Activated CD8-positive, alpha-beta memory T cell treated with anti-CD3 and anti-CD28 coated beads, Interleukin-2, amount 50 U/mL, for 4 hours (primary cell): ENCODE results near the gene MAP3K9.

Experiments used
- DNase-seq: peaks from one replicate; pipeline ENCODE4 v3.0.0-alpha.2; 2020

The MAP3K9 gene

DNA sequence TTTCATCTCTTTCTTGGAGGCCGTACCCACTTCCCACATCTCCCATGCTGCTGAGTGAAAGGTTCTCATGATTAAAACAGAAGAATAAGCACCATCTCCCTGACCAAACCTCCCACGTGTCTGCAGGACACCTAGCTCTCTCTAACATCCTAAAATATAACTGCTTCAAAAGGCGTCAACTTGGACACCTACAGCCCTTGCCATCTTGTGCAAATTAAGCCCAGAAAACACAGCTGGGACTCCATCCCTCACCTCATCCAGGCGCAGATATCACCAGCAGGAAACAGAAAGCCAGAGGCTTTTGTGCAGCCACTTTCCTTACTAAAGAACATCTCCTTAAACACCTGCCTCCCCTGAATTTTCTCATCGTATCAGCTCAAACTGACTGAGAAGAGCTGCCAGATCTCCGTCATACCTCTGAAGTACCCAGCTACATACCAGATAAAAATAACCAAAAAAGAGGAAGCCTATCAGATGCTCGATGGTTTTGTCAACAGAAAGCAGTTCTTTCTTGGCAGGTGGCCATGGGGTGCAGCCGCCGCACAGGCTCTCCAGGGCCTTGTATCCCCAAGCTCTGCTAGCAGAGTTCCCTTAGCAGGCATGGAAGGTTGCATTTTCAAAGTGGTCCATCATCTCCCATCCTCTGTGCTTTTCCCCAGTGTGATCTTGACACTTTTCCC, 28.8 kb downstream of the MAP3K9 start:
- DNase-seq = no peak

DNA sequence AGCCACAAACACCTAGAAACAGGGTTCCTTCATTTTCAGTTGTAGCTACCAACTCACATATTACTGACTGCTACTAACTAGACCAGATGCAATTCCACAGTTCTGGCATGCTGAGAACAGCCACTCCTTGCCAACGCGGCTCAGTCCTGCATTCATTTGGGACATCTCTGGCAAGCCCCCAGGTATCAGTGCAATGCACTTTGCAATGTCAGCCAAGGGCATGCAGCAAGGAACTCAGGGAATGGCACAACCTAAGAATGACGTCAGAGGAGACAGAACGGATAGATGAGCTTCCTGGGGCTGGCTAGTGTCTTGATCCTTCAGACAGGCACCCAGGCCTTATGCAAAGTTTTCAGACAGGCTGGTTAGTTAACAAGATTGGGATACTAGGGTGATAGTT, 29.6 kb downstream of the MAP3K9 start:
- no peak for DNase-seq

DNA sequence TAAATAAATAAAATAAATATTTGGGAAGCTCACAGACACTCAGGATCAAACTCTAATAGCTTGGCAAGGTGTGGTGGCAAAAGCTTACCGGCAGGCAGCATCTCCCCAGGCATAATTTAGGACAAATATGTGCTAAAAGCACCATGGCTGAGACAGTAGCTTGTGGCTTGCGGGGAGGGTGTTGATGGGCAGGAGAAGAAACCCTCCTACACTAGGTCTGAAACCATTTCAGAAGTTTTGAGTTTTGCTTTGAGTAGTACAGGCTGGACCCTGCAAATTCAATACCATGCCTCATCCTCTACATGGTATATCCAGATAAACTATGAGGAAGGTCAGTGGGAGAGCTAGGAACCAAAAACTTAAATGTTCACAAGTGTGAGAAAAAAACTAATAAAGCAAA, 33.1 kb downstream of the MAP3K9 start:
- DNase-seq = no peak

DNA sequence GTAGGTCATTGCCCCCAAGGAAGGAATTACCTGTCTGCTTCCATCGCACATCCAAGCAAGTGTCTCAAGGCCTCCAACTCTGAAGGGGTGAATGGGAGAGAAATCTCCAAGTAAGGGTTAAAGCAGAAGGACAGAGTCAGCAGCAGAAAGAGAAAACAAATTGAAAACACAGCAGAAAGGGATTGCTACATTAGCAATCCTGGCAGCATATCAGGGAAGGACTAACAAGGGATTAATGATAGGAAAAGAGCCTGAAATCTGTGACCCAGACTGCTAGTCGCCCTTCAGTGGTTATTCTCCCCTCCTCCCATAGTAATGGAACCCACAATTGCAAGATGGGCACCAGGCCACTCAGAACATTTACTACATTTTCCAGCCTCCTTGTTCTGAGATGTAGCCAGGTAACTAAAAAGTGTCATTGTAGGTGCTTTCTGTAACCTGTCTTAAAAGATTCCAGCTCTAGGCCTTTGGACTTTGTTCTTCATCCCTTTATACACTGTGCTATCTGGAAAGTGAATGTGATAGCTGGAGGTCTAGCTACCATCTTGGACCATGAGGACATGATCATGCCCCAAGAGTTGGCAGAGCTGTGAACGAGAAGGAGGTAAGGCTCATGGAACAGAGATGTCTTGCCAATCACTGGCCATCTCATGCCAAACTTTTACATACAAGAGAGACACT, 36.0 kb downstream of the MAP3K9 start:
- DNase-seq = no peak

DNA sequence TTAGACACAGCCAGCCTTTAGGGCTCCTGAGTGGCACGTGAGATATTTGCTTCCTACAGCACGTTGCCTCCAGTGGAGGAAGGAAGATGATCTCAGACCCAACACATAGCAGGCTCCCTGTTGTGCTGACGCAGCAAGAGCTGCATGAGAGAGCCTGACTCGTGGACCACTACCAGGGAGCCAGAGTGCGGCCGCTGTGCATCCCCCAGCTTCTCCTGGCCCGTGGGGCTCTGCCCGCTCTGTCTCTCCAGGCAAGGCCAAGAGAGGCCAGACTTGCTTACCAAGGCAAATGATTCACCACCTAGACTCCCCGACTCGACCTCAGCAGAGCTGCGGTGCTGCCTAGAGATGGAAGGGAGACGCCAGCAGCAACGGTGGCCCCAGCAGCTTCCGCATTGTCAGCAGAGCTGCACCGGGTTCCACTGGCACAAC, 37.5 kb downstream of the MAP3K9 start:
- no peak for DNase-seq

DNA sequence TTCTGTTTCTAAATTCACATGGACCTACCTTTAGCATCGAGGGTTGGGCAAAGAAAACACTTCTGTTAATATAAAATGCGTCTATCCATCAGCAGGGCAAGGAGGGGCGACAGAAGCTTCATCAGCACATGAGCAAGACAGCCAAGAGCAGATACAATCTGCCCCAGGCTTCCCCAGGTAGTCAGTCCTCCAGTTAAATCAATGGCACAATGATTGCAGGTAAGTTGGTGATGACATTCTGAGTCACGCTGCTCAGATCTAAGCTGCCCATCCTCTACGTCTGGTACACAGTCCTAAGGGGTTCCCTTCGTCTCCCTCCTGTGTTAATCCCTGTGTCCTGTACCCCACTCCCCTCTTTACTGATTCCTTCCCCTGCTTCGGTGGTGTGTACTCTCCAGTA, 38.8 kb downstream of the MAP3K9 start:
- no peak for DNase-seq

DNA sequence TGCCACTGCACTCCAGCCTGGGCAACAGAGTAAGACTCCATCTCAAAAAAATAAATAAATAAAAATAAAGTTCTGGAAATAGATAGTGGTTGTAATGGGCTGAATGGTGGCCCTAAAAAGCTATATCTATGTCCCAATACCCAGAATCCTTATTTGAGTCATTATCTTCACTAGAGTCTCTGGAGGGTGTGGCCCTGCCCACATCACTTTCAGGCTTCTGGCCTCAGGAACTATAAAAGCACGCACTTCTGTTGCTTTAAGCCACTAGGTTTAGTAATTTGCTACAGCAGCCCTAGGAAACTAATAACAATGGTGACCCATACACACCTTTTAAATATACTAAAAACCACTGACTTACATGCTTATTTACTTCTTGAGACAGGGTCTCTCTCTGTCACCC, 49.9 kb downstream of the MAP3K9 start:
- no peak for DNase-seq

DNA sequence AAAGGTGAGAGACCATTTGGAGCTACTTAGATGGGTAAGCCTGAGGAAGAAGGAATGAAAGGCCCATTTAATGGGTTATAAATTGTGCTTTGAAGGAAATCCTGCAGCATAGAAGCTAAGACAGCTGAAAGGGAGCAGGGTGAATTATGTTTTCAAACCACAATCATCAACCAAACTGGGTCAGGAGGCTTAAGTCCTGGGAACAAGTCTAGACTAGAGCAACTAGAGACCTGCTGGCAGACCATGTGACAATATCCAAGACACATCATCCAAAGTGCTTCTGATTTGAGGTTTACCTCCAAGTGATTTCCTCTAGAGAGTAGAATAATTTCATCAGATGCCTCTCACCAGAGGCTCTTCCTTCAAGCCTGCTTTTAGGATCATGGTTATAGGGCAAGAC, 53.7 kb downstream of the MAP3K9 start:
- no peak for DNase-seq

DNA sequence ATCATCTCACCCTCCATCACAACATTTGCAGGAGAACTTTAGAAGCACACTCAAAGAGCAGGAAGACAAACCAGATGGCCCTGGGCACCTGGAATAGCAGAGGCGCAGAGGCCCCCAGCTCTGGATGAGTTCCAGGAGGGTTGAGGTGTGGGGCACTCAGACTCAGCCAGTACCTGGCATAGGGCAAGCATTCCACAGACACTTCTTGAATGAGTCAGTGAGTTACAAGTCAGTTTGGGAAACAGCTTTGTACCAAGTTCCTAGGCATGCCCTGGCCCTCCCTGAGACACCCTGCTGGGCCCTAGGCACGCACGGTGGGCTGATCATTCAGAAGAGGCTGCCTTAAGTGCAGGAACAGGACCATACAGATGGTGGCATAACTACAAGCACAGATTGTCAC, 54.3 kb downstream of the MAP3K9 start:
- DNase-seq = no peak

DNA sequence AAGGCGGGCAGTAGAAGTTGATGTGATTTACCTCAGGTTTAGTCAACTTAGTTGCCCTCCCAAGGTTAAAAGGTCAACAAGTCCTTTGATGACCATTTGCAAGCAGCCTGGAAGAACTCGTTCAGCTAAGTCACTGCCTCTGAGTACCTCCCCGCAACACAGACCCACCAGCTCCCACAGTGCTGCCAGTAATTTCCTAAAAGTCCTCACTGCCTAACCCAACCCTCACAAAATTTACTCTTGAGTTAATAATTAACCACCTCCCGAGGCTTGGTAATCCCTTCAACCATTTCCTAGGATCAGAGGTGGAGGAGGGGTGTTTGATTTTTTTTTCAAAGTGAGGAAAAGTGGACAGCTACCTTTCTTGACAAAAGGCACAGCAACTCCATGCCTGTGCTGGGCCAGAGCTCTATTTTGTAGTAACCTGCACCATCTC, 55.8 kb downstream of the MAP3K9 start:
- DNase-seq = no peak

DNA sequence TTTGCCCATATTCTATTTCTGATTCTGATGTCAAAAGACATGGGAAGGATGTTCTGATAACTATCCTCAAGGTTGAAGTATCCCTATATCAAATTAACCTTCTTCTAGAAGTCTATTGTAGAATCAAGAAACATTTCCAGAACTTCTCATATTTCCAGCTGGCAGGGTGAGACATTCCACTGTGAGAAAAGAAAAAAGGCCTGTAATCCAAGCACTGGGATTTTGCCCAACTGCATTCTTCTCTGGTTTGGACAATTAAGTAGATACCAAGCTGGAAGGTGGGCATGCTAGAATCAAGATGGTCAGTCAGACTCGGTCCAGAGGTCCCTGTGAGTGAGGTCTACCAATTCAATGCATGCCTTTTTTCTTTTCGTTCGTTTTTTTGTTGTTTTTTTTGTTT, 60.9 kb downstream of the MAP3K9 start:
- no peak for DNase-seq

DNA sequence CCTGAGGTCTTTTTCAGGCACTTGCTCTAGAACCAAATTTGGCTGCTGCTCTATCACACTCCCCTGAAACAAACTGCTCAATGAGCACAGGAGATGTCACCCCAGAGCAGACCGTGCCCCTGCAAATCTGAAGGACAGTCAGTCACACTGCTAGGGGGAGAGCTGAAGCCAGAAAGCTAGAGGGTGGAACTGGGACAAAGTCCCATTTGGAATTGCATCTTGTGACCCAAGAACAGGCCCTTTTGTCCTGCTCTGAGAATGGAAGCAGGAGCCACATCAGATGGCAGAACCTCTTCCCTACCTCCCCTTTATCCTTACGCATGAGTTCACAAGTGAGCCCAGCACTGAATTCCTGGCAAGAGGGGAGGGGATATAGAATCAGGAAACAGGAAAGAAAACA, 64.7 kb downstream of the MAP3K9 start:
- DNase-seq = no peak

DNA sequence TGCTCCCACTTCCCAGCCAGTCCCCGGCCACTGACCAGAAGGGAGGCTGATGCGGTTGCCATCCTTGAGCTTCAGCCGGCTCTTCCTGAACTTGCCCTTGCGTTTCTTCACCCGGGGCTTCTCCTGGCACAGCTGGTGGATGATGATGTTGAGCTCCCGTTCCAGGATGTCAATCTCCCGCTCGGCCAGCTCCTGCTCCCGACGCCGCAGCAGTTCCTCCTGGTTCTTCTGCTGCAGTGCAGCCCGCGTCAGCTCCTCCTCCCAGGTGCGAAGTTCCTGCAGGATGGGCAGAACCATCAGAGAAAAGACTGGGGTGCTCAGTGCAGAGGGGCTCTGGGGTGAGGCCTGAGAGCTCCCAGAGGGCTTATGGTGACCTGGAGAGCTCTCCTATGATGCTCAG, 67.0 kb downstream of the MAP3K9 start:
- no peak for DNase-seq

DNA sequence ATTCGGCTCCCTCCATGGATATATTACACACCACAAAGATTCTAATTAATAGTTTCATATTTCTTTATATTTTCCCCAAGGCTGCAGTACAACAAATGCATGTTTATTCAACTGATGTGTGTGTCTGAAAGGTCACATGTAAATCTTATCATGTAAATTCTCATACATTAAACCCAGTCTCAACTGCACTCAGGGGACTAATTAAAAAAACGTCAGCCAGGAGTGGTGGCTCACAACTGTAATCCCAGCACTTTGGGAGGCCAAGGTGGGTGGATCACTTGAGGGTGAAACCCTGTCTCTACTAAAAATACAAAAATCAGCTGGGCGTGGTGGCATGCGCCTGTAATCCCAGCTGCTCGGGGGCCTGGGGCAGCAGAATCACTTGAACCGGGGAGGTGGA, 67.8 kb downstream of the MAP3K9 start:
- no peak for DNase-seq

DNA sequence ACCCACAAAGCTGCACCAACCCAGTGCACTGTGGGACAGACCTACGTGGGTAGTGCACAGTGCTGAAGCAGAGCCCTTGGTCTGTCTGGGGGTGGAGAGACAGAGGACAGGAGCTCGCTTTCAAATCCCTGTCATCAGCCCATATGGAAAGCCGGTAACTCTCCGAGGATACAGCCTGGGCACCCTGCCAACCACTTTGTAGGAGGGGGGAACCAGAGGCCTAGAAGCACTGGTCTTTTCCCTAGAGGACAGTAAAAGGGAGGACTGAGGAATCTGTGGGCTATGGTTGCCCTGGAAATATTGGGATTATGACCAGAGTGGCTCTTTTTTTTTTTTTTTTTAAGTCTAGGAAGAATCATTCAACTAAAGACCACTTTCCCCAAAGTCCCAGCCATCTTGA, 74.3 kb downstream of the MAP3K9 start:
- no peak for DNase-seq

DNA sequence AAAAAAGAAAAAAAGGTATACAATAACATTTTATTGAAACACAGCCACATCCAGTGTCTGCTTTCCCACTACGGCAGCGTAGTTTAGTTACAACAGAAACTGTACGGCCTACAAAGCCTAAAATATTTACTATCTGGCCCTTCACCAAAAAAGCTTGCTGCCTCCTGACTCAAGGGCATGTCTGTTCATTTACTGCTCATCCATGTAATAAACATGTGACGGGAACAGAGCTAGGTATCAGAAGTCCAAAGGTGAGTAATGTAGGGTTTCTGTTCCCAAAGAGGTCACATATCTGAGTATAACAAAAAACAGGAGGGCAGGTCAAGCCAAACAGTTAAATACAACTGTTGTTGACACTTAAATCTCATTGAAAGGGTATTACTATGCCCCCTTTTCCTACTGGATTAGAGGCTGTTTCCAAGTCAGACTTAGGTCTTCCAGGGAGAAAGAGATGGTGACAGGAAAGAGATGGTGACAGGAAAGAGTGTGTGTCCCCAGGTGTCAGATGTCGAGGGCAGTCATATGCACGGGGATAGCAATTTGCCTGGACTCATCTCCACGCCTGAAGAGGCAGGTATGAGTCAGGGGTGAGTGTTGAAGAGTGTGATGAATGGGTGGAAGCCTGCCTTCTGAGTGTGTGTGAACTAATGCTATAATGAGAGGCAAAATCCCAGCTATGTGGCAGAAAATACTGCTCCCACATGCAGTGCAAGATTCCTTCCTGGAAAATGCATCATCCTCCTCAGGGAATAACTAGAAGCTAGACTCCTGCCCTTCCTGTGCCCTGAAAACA, 77.7 kb downstream of the MAP3K9 start:
- no peak for DNase-seq

DNA sequence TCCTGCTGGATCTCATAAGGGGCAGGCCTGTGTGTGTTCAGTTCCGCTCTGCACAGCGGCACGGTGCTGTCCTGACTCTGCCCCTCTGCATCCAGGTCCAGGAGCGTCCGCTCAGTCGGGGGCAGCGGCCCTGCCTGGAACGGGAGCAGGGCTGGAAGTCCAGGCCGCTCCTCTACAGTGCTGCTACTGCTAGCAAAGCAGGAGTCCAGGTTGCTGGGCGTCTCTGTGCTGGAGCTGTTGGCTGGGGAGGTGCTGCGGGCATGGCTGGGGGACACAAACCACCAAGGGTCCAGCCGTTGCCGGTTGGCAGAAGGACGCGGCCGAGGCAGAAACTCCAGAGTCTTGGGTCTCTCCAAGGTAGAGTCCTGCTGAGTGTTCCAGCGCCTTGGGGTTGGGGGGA, 78.9 kb downstream of the MAP3K9 start:
- DNase-seq = no peak

DNA sequence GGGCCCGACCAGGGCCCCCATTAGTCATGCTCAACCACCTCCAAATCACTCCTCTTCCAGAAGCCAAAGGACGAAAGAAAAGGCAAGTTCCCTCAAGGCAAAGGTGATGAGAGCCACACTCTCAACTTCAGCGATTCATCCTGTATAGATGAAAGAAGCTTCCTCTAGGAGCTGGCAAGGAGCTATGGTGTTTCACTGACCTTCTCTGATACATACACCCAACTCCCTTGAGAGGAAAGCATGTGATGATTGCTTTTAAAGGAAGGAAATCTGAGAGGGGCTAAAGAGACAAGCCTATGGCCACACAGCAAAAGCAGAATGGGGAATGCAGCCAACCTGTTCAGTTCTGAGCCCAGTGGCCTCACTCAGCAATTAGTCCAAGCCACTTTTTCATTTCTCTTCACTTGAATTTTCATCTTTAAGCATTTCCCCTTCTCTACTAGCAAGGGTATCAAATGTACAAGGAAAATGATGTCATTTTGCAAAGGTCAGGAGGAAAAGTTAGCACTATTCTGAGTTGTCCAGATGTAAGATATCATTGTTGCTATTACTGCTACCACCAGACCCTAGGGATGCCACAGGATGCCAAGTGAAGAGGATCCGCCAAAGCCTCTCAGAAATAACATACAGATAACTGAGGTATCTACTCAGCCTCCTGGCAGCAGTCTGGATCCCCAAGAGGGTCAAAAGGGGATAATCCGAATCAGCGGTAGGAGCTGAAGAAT, 82.5 kb downstream of the MAP3K9 start:
- no peak for DNase-seq

DNA sequence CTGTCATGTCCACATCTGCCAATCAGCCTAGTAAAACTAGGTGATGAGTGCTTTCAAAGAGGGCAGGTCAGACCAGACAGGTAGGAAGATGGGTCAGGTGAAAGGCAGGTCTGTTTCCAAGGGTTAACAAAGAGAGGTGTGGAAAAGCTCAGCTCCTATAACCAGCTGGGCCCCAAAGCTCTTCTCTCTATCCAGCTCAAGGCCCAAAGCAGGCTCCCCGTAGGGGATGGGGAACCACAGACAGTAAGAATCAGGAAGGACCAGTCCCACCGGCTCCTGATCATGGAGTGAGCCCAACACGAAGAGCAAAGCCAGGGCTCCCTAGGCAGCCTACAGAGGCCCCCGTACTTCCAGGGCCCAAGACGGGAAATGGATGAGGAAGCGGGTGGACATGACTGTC, 84.4 kb downstream of the MAP3K9 start:
- DNase-seq = no peak

DNA sequence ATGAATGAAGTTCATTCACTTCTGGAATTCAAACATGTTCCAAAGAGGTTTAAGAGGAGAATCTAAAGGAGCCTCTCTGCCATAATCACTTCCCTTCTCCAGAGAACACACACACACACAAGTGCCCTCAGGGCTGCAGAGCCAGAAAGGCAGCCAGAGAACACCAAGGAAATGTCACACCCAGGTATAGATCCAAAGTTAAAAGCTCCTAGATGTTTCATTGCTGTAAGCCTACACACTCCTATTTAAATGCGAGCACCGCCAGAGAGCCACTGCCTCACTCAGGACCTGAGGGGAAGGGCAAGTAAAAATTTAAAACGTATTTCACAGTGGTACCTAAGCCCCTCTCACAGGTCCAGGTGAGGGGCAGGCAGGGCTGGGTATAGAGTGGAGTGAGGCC, 85.2 kb downstream of the MAP3K9 start:
- DNase-seq = no peak

DNA sequence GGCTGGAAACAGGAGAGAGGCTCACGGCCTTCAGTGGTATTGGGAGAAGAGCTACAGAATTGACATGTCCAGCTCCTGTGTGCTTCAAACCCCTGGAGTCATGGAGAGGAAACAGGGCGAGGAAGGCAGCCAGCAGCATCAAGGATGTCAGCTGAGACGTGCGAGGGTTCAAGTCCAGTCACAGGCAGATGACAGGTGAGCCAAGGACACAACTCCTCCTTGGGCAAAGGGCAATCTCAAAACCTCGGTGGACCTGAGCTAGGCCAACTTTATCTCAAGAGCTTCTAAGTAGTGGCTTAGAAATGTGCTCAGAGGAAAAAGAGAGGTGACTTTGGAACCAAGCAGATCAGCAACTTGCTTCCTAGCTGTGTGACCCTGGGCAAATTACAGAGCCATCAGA, 86.0 kb downstream of the MAP3K9 start:
- no peak for DNase-seq

DNA sequence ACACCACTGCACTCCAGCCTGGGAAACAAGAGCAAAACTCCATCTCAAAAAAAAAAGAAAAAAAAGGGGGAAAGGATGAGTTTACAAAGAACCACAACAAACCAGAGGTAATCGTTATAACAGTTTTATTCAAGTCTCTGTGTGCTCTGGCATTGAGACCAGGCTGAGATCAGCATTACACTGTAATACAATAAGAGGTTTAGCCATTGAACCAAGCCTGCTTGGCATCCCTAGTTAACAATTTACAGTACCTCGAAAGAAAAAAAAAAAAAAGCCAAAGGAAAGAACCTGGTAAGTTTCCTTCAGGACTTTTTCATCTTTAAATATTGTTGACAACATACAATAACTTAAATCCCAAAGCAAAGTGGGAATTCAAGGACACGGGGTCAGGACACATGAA, 86.9 kb downstream of the MAP3K9 start:
- no peak for DNase-seq

DNA sequence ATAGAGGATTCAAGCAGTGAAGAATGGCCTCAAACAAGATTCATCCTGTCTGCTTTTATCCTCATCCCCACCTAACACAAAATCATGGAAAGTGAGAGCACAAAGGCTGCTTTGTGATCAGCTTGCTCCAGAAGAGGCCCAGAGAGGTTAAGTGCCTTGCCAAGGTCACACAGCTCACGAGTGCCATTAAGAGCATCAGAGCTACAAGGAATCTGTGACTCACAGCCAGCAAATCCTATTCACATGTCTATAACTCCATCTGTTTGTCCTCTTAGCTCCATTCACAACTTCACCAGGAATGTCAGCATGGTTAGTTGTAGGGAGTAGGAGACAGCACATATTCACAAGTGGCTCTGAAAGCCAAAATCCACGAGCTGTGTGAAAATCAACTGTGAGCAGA, 87.8 kb downstream of the MAP3K9 start:
- DNase-seq = no peak
